ENCODE measurements around the gene C1orf232. TPM values are rescaled to one million over a fixed set of nuclear protein-coding genes. Genes with fewer than 3 reads are reported as not detected.
A peak's percentile ranks its signal among the peaks of the same experiment; 100 is the strongest.

Gene C1orf232
- total RNA-seq, 1 donor from 2014 or later = not detected

DNA sequence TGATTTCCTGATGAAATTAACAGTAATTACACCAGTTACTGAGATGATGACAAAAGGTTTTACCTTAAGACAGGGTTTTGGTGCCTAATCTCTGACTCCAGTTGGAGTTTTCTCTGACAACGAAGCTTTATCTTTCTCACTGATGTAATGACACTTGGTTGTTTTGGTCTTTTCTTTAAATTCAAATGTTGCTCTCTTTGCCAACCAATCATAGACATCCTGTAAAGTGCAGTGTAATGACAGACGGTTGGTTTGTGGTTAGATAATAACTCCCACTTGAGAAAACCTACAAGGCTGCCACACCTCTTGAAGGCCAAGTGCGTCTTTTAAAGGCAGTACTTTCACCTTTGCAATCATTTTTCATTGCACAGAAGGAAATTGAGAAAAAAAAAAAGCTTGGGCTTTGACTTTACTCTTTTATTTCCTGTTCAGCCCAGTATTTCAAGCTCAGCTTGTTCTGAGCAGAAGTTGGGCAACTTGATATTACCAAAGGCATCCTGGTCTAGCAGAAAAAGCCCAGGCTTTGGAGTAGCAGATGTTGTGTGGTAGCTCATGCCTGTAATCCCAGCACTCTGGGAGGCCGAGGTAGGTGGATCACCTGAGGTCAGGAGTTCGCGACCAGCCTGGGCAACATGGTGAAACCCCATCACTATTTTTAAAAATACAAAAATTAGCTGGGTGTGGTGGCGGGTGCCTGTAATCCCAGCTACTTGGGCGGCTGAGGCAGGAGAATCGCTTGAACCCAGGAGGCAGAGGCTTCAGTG lies 42.3 kb downstream of the C1orf232 start:
- Histone ChIP-seq H3K4me3 (ENCODE audit: low read length in 3 of 3) (no peak overlapping the region), H3K4me1 (ENCODE audit: control insufficient read depth in 3 of 3, insufficient read depth in 3 of 3, low read length in 3 of 3) (peaks cover 21 to 38% (median 27%) of the 10 kb centered on the region in 3 donors), H3K27ac (ENCODE audit: low read depth, low read length) (peak overlapping the region; percentile 13), H3K9me3 (ENCODE audit: control insufficient read depth in 3 of 3, low read length in 3 of 3) (no peaks in the 10 kb centered on the region), H3K36me3 (ENCODE audit: control insufficient read depth in 3 of 3, insufficient read depth in 3 of 3, low read length in 3 of 3) (peaks cover 0 to 10% (median 0%) of the 10 kb centered on the region in 3 donors), H3K9ac (ENCODE audit: low read depth in 1 of 3, low read length in 3 of 3) (no peak overlapping the region), H3K27me3 (ENCODE audit: control insufficient read depth in 3 of 3, insufficient read depth in 3 of 3, low read length in 3 of 3) (no peaks in the 10 kb centered on the region)

DNA sequence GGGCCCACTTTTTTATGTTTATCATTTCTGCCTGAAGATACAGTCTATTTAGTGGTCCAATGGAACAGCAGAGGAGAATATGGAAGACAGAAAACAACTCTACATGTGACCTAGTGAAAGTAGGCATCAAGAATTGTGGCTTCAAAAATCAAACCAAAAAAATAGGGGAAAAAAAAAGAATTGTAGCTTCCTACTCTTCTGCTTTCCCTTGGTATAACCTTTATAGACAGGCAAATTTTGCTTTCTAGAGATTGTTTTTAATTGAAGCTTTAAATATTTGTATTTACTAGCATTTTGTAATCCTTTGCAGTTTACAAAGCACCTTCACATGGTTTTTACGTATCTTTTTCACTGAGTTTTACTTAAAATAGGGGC lies 42.8 kb downstream of the C1orf232 start:
- Histone ChIP-seq H3K27ac (ENCODE audit: low read depth, low read length) (no peak overlapping the region), H3K4me1 (ENCODE audit: control insufficient read depth in 3 of 3, insufficient read depth in 3 of 3, low read length in 3 of 3) (peaks cover 25 to 40% (median 30%) of the 10 kb centered on the region in 3 donors), H3K27me3 (ENCODE audit: control insufficient read depth in 3 of 3, insufficient read depth in 3 of 3, low read length in 3 of 3) (no peaks in the 10 kb centered on the region), H3K36me3 (ENCODE audit: control insufficient read depth in 3 of 3, insufficient read depth in 3 of 3, low read length in 3 of 3) (peaks cover 0 to 10% (median 0%) of the 10 kb centered on the region in 3 donors), H3K9me3 (ENCODE audit: control insufficient read depth in 3 of 3, low read length in 3 of 3) (no peaks in the 10 kb centered on the region), H3K9ac (ENCODE audit: low read depth in 1 of 3, low read length in 3 of 3) (no peak overlapping the region), H3K4me3 (ENCODE audit: low read length in 3 of 3) (no peak overlapping the region)

DNA sequence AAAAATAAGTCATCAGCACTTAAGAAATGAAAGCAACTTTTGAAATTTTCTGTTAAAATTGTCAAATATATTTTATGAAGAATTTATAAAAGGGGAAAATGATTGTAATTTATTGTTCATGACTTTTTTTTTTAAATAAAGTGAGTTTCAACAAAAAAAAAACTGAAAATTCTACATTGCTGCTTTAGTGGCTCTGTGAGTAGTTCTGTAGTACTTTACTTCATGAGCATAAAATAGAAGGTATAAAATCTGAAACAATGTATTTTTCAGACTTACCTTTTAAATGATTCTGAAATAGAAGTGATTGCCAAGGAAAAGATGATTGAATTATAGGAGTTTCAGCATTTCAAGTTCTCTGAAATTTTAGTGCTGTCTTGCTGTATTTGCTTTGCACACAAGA lies 43.4 kb downstream of the C1orf232 start:
- peaks cover 25 to 38% (median 30%) of the 10 kb centered on the region in 3 donors for H3K4me1 ChIP-seq (ENCODE audit: control insufficient read depth in 3 of 3, insufficient read depth in 3 of 3, low read length in 3 of 3)
- H3K27ac ChIP-seq (ENCODE audit: low read depth, low read length) = no peak overlapping the region
- no peaks in the 10 kb centered on the region for H3K27me3 ChIP-seq (ENCODE audit: control insufficient read depth in 3 of 3, insufficient read depth in 3 of 3, low read length in 3 of 3)
- H3K4me3 ChIP-seq (ENCODE audit: low read length in 3 of 3) = no peak overlapping the region
- no peaks in the 10 kb centered on the region for H3K9me3 ChIP-seq (ENCODE audit: control insufficient read depth in 3 of 3, low read length in 3 of 3)
- H3K36me3 ChIP-seq (ENCODE audit: control insufficient read depth in 3 of 3, insufficient read depth in 3 of 3, low read length in 3 of 3) = peaks cover 0 to 11% (median 0%) of the 10 kb centered on the region in 3 donors
- H3K9ac ChIP-seq (ENCODE audit: low read depth in 1 of 3, low read length in 3 of 3) = no peak overlapping the region

DNA sequence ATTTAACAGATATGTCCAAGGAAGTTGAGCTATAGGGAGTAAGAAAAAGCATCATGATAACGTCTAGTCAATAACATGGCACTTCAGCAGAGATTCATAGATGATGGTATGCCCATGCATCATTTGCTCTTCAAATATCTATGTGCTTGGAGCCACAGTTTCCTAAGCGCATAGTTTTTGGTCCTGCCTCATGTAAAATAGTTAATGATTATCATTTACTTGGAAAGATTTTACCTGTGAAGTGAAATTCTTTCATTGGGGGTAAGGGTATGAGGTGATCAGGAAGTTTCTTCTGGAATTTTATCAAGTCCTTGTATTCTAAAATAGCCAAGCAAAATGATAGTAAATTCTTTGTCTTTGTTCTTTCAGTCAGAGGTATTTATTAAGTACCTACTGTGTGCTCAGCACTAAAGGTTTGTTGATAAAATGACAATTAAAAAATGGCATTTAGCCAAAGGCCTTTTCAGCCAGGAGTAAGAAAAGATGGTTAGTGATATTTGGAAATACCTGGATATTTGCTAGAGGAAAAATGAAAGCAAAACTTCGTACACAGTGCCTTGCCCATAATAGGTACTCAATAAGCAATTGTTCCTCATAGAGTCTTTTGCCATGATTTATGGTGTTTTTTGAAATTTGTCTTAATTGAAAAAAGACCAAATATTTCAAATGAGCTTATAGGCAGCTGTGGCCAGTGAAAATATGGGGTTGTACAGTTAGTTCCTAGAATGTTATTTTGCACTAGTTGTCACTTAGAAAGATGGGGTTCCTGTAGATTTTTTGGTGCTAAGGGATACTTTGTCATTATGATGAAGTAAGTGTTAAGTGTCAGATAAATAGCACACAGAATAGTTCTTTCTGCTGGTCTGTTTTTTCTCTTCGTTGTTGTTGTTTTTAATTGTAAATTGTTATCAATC lies 44.1 kb downstream of the C1orf232 start:
- Histone ChIP-seq H3K27ac (ENCODE audit: low read depth, low read length) (no peak overlapping the region), H3K36me3 (ENCODE audit: control insufficient read depth in 3 of 3, insufficient read depth in 3 of 3, low read length in 3 of 3) (peaks cover 0 to 12% (median 0%) of the 10 kb centered on the region in 3 donors), H3K4me1 (ENCODE audit: control insufficient read depth in 3 of 3, insufficient read depth in 3 of 3, low read length in 3 of 3) (peaks cover 25 to 42% (median 30%) of the 10 kb centered on the region in 3 donors), H3K9me3 (ENCODE audit: control insufficient read depth in 3 of 3, low read length in 3 of 3) (no peaks in the 10 kb centered on the region), H3K9ac (ENCODE audit: low read depth in 1 of 3, low read length in 3 of 3) (no peak overlapping the region), H3K27me3 (ENCODE audit: control insufficient read depth in 3 of 3, insufficient read depth in 3 of 3, low read length in 3 of 3) (no peaks in the 10 kb centered on the region), H3K4me3 (ENCODE audit: low read length in 3 of 3) (no peak overlapping the region)

DNA sequence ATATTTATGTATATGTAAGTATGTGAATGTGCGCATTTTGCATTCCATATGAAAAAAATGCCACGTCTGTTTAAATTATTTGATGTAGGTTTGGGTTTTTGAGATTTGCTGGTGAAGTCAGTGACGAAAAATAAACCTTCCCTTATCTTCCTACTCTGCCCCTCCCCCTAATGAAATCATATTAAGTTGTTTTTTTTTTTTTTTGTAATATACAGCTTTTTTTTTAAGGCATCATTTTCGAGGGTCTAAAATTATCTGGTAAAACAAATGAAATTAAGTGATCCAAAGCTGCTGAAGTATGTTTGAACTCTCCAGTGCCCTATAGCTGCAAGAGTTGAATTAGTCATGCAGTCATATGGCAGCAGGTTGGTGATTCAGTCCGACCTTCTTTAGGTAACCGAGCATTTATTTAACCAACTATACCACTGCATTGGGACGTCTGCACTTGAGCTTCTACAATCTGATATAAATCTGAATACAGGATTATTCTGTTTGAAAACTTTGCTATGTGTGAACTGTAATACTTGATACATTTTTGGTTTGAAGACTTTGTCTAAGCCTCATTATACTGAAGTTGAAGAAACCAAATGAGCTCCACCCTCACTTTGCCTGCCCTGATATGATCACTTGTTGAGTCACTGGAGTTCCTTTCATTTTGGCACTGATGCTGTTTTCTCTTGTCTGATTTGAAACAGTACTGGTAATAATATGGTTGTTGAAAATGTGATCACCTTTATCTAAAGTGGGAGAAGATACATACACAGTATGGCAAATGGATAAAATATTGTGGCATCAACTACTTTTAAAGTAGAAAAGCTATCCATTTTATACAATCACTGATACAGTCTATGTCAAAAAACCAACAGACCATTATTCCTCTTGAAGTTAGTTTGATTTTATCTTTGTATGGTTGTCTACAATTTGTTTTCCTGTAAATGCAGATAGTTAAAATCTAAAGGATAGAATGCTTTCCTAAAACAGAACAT lies 45.5 kb downstream of the C1orf232 start:
- peaks cover 5 to 22% (median 8%) of the 10 kb centered on the region in 3 donors for H3K36me3 ChIP-seq (ENCODE audit: control insufficient read depth in 3 of 3, insufficient read depth in 3 of 3, low read length in 3 of 3)
- peak overlapping the region; percentile 67 for H3K27ac ChIP-seq (ENCODE audit: low read depth, low read length)
- no peaks in the 10 kb centered on the region for H3K27me3 ChIP-seq (ENCODE audit: control insufficient read depth in 3 of 3, insufficient read depth in 3 of 3, low read length in 3 of 3)
- H3K9ac ChIP-seq (ENCODE audit: low read depth in 1 of 3, low read length in 3 of 3) = peak overlapping the region in 1 of 3 donors; percentile 34
- no peaks in the 10 kb centered on the region for H3K9me3 ChIP-seq (ENCODE audit: control insufficient read depth in 3 of 3, low read length in 3 of 3)
- peaks cover 22 to 37% (median 28%) of the 10 kb centered on the region in 3 donors for H3K4me1 ChIP-seq (ENCODE audit: control insufficient read depth in 3 of 3, insufficient read depth in 3 of 3, low read length in 3 of 3)
- H3K4me3 ChIP-seq (ENCODE audit: low read length in 3 of 3) = no peak overlapping the region

DNA sequence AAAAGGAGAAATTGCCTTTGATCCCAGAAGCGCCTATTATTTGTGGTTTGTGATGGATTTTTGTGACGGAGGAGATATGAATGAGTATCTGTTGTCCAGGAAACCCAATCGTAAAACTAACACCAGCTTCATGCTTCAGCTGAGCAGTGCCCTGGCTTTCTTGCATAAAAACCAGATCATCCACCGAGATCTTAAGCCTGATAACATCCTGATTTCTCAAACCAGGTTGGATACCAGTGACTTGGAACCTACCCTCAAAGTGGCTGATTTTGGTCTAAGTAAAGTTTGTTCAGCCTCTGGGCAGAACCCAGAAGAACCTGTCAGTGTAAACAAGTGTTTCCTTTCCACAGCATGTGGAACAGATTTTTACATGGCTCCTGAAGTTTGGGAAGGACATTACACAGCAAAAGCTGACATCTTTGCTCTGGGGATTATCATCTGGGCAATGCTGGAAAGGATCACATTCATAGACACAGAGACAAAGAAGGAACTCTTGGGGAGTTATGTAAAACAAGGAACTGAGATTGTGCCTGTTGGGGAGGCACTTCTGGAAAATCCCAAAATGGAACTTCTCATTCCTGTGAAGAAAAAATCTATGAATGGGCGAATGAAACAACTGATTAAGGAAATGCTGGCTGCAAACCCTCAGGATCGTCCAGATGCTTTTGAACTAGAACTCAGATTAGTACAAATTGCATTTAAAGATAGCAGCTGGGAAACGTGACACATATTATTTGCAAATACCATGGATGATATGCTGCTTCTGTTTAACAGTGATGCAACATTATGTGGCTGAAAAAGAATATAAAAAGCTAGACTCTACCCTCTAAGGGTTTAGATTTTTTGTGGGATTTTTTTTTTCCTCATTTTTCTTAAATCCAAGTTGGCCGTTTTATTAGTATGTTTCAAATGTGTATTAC lies 46.6 kb downstream of the C1orf232 start:
- H3K4me1 ChIP-seq (ENCODE audit: control insufficient read depth in 3 of 3, insufficient read depth in 3 of 3, low read length in 3 of 3) = peaks cover 19 to 32% (median 19%) of the 10 kb centered on the region in 3 donors
- H3K4me3 ChIP-seq (ENCODE audit: low read length in 3 of 3) = no peak overlapping the region
- H3K27ac ChIP-seq (ENCODE audit: low read depth, low read length) = peak overlapping the region; percentile 43
- peak overlapping the region in 1 of 3 donors; percentile 5 for H3K9ac ChIP-seq (ENCODE audit: low read depth in 1 of 3, low read length in 3 of 3)
- no peaks in the 10 kb centered on the region for H3K9me3 ChIP-seq (ENCODE audit: control insufficient read depth in 3 of 3, low read length in 3 of 3)
- no peaks in the 10 kb centered on the region for H3K27me3 ChIP-seq (ENCODE audit: control insufficient read depth in 3 of 3, insufficient read depth in 3 of 3, low read length in 3 of 3)
- peaks cover 5 to 29% (median 12%) of the 10 kb centered on the region in 3 donors for H3K36me3 ChIP-seq (ENCODE audit: control insufficient read depth in 3 of 3, insufficient read depth in 3 of 3, low read length in 3 of 3)

DNA sequence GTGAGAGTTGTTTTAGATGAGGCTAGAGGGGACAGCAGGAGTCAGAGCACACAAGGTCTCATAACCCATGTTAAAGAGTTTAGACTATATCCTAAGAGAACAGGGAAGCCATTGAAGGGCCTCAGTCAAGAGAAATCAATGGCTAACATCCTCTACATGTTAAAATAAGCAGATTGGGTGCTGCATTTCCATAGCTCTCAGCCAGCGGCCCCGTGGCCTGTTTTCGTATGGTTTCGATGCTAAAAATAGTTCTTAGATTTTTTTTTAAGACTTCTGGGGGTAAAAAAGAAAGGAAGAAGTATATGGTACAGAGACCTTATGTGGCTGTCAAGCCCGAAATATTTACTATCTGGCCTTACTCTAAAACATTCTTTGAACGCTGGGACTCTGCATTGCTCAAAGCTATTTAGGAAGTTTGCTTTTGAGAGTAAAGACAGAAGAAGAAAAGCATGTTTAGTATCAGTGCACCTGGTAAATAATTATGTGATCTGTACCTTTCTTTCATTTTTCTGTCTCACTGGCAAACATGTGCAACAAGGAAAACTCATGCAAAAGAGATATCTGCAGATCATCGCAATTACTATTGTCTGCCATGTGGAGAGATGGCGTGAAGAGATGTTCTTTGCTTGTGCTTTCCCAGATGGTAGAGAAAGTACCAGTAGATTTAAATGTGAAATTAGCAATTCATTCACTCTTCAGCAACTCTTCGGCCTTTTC lies 48.7 kb downstream of the C1orf232 start:
- H3K4me3 ChIP-seq (ENCODE audit: low read length in 3 of 3) = no peak overlapping the region
- no peaks in the 10 kb centered on the region for H3K27me3 ChIP-seq (ENCODE audit: control insufficient read depth in 3 of 3, insufficient read depth in 3 of 3, low read length in 3 of 3)
- H3K4me1 ChIP-seq (ENCODE audit: control insufficient read depth in 3 of 3, insufficient read depth in 3 of 3, low read length in 3 of 3) = peaks cover 19 to 37% (median 22%) of the 10 kb centered on the region in 3 donors
- H3K9me3 ChIP-seq (ENCODE audit: control insufficient read depth in 3 of 3, low read length in 3 of 3) = no peaks in the 10 kb centered on the region
- H3K36me3 ChIP-seq (ENCODE audit: control insufficient read depth in 3 of 3, insufficient read depth in 3 of 3, low read length in 3 of 3) = peaks cover 5 to 35% (median 12%) of the 10 kb centered on the region in 3 donors
- no peak overlapping the region for H3K9ac ChIP-seq (ENCODE audit: low read depth in 1 of 3, low read length in 3 of 3)
- H3K27ac ChIP-seq (ENCODE audit: low read depth, low read length) = peak overlapping the region; percentile 8

DNA sequence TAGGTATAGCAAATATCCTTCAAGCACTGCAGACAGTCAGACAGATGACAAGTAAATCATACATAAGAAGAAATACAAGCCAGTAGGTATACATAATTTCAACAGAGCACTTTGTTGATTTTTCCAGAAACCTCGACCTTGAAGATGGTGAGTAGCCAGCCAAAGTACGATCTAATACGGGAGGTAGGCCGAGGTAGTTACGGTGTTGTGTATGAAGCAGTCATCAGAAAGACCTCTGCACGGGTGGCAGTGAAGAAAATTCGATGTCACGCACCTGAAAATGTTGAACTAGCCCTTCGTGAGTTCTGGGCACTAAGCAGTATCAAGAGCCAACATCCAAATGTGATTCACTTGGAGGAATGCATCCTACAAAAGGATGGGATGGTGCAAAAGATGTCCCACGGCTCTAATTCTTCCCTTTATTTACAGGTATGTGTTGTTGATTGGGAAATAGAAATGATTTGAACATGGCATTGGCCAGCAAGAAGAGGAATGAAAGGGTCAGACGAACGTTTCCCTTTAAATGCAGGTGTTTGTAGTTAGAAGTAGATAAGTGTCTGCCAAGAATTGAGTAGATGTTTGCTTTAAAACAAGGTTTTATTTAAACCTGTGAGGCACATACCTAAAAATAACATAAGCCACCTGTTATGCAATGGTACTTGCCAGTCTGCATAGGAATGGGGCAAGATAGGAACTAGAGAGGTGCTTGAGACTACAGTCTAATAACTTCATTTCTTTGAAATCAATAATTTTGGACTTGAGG lies 54.4 kb downstream of the C1orf232 start:
- Histone ChIP-seq H3K27ac (ENCODE audit: low read depth, low read length) (peak overlapping the region; percentile 92), H3K27me3 (ENCODE audit: control insufficient read depth in 3 of 3, insufficient read depth in 3 of 3, low read length in 3 of 3) (no peaks in the 10 kb centered on the region), H3K9me3 (ENCODE audit: control insufficient read depth in 3 of 3, low read length in 3 of 3) (no peaks in the 10 kb centered on the region), H3K36me3 (ENCODE audit: control insufficient read depth in 3 of 3, insufficient read depth in 3 of 3, low read length in 3 of 3) (peaks cover 5 to 26% (median 12%) of the 10 kb centered on the region in 3 donors), H3K4me1 (ENCODE audit: control insufficient read depth in 3 of 3, insufficient read depth in 3 of 3, low read length in 3 of 3) (peaks cover 27 to 48% (median 27%) of the 10 kb centered on the region in 3 donors), H3K9ac (ENCODE audit: low read depth in 1 of 3, low read length in 3 of 3) (peak overlapping the region; percentile 74 to 82 (median 79)), H3K4me3 (ENCODE audit: low read length in 3 of 3) (peak overlapping the region; percentile 51 to 64 (median 59))
